Sigmoid colon (tissue), 4 donors: ENCODE measurements around the gene FOXP1.

ENCODE experiments used
- CTCF ChIP-seq, 4 experiments: fragments of 450-650 bp in 3 of 4; fragments of 200-600 bp in 1 of 4; IDR thresholded peaks; one replicate each; pipeline ENCODE4 v1.5.1; 2016 to 2019; ENCODE audit warnings: antibody characterized with exemption in 4 of 4, mild to moderate bottlenecking in 3 of 4, moderate library complexity in 2 of 4
- EP300 ChIP-seq, 4 donors: sonication (generic); formaldehyde crosslinking; IDR thresholded peaks; one replicate each; pipeline ENCODE4 v1.6.1; 2017; ENCODE audit warnings: antibody characterized with exemption in 4 of 4
- POLR2A ChIP-seq, 2 donors: fragments of 450-650 bp; IDR thresholded peaks; one replicate each; pipeline ENCODE4 v1.6.1; 2016; ENCODE audit warnings: antibody characterized with exemption in 2 of 2, mild to moderate bottlenecking in 2 of 2, moderate library complexity in 2 of 2

GRCh38 chr3:71057526-71057894 is 526.0 kb downstream of the FOXP1 start:
- TF ChIP-seq CTCF (IDR thresholded peaks at IDR 0.05) (no peak), POLR2A (IDR thresholded peaks at IDR 0.05) (no peak), EP300 (IDR thresholded peaks at IDR 0.05) (no peak)
